NCI-H2227 (cell line): ENCODE data around the gene CBFA2T2.
"Not testable (repeated sequence)": the region's sequence is repeated elsewhere in the genome, so short reads cannot be mapped to it uniquely, and the experiment has no call there.

Source experiments
- DNase-seq: peaks from one replicate; lab custom pipeline; 2025; ENCODE audit not compliant: unreplicated experiment; lab: John Stamatoyannopoulos, UW

The CBFA2T2 gene

GRCh38 chr20:33689973-33690372, 200.1 kb downstream of the CBFA2T2 start:
- no peak for DNase-seq

DNA sequence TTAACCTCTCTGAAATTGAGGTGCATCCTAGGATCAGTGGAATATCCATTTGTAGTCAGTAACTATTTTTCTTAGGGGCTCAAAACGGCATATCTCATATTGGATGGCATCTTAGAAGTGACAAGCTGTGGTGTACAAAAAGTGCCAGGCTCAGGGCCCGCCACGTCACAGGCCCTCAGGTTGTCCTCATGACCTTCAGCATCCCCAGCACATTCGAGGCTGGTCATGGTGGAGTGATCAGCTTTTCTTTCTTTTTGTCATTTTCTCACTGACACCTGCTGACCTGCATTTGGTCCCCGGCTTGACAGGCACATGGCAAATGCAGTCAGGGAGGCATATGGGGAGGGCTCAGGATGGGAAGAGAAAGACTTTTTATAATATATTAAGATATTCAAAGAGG, 203.4 kb downstream of the CBFA2T2 start:
- no peak for DNase-seq

DNA sequence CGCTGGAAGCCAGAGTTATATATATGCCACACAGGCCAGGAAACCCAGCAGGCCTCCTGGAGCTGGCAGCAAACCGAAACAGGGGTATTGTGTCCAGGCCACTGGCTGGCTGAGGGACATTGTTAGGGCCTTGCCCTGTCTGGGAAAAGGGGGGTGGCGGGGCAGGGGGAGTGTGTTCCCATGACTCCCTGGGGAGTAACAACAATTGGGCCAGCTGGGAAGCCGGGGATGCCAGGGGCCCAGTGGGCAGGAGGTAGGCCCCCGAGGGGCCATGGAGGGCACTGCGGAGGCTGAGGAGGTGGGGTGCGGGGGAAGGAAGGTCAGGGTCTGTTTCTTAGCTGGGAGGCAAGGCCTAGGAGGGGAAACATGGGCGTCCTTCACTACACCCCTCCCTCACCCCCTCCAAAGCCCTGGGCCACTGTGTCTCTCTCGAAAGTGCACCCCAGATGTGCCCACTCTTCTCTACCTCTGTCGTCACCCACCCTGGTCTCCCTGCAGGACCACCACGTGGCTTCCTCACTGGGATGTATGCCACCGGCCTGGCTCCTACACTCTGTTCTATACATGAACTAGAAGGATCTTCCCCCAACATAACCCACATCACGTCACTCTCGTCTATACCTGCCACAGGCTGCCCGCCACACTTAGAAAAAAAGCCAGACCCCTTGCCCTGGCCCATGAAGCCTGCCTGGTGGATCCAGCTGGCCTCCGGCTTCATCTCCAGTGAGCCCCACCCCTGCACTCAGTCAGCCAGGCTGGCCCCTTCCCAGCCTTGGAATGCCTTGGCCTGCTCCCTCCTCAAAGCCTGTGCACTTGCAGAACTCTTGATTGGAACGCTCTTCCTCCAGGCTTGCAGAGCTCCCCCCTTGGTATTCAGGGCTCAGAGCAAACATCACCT, 204.1 kb downstream of the CBFA2T2 start:
- DNase-seq = no peak

GRCh38 chr20:33694639-33695012, 204.7 kb downstream of the CBFA2T2 start:
- DNase-seq = no peak

GRCh38 chr20:33696448-33696847, 206.6 kb downstream of the CBFA2T2 start:
- DNase-seq = no peak

DNA sequence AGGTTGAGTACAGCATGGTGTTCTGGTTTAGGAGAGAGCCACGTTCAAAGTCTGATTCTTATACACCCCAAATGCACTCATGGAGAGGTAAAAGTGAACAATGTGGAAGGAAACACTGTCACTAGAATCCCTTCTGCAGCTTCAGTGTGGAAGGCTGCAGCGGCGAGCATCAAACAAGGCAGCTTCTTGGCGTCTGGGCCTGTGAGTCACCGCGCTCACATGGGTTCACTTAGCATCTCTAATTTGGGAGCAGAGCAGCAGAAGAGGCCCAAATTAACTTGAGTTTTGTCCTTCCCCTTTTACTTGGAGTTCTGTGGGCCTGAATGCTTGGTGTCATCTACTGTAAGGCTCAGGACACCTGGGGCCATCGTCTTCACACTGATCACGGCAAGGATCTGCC, 207.2 kb downstream of the CBFA2T2 start:
- no peak for DNase-seq

DNA sequence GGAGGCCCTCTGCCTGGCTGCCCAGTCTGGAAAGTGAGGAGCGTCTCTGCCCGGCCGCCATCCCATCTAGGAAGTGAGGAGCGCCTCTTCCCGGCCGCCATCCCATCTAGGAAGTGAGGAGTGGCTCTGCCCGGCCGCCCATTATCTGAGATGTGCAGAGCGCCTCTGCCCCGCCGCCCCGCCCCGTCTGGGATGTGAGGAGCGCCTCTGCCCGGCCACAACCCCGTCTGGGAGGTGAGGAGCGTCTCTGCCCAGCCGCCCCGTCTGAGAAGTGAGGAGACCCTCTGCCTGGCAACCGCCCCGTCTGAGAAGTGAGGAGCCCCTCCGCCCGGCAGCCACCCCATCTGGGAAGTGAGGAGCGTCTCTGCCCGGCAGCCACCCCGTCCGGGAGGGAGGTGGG, 209.1 kb downstream of the CBFA2T2 start:
- not testable (repeated sequence) for DNase-seq
